Measurements from ENCODE around the gene SMYD3. TPM values are rescaled to one million over a fixed set of nuclear protein-coding genes. Genes with fewer than 3 reads are reported as not detected.

Gene SMYD3
- total and polyA plus RNA-seq, 9 of the 15 experiments (the other 6 are each of a cell fraction or from before 2014, with no cell fraction given): 128 to 440 (median 197) TPM

DNA sequence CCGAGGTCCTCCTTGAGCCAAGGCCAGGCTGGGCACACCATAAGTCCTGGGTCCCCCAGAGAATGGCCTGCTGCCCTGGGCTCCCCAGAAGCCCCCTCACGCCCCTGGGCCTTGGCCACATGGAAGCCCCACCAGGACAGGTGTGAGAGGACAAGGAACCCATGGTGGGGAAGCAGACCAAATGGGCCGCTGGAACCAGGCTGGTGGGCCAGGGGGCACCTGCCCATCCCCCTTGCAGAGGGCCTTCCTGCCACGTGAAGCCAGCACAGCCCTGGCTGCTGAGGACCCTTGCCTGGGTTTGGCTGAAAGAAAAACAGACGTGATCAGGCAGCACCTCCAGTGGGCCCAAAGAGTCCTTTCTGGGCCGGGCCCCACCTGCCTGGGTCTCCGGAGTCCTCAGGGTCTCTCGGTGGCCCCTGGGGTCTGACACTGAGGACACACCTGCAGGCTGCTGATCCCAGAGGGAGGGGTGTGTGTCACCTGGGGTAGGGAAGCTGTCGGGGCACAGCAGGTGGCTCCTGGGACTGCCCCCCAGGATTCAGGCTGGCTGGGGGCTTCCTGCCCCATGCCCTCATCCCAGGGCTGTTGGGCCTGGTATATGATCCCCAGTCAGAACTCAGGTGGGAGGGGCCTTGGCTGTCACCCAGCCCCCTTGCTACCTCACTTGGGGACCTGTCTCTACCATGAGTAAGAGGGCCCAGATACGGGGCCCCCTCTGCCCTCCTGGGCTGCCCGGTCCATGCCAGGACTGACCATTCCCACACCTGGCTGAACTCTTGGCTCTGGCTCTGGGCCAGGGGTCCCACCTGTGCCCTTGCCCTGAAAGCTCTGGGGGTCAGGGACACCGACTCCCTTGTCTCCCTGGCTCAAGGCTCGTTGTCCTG lies 3.3 kb upstream of the SMYD3 start:
- ATAC-seq (no peak), FAIRE-seq (no peak), DNase-seq (ENCODE audit: extremely low read depth in 1 of 4, low spot score in 3 of 4) (no peak)
- intact Hi-C loops (cut with micrococcal nuclease) (no loop called here), in situ Hi-C loops (cut with MboI) (no loop called here)
- Histone ChIP-seq H3K27me3 (ENCODE audit: control insufficient read depth in 2 of 2, insufficient read depth in 2 of 2, low read length in 2 of 2) (no peaks in the 10 kb centered on the region), H3K4me3 (no peak overlapping the region), H2AFZ (ENCODE audit: low read depth, low read length) (no peak overlapping the region), H3K4me1 (replicated peaks in 1 of 2; ENCODE audit: control insufficient read depth in 2 of 2, insufficient read depth in 2 of 2, low read length in 2 of 2) (peaks cover 9 to 35% of the 10 kb centered on the region in 2 experiments; a peak in 4 of 5 replicates), H3K36me3 (ENCODE audit: control insufficient read depth, insufficient read depth, low read length) (no peaks in the 10 kb centered on the region), H3K9me3 (replicated peaks; ENCODE audit: control insufficient read depth, insufficient read depth, low read depth, low read length) (peaks cover 10% of the 10 kb centered on the region), H3K4me2 (ENCODE audit: insufficient read depth, low read length) (no peak overlapping the region), H3K79me2 (ENCODE audit: control insufficient read depth, insufficient read depth, low read length) (peaks cover 10% of the 10 kb centered on the region), H3K27ac (ENCODE audit: extremely low read depth, low read depth, low read length) (no peak overlapping the region), H4K20me1 (replicated peaks; ENCODE audit: control insufficient read depth, insufficient read depth, low read length) (no peaks in the 10 kb centered on the region), H3K9me1 (ENCODE audit: control insufficient read depth, insufficient read depth, low read length) (no peaks in the 10 kb centered on the region), H3K9ac (ENCODE audit: insufficient read depth in 1 of 2, low read depth in 2 of 2, low read length in 2 of 2) (no peak overlapping the region)
- no peak for TF ChIP-seq TEAD2 (tag; IDR thresholded peaks at IDR 0.05)
- TF ChIP-seq JUND (IDR thresholded peaks at IDR 0.05; ENCODE audit: borderline replicate concordance, low read depth, low read length): no peak
- no peak for TF ChIP-seq JUND (tag; IDR thresholded peaks at IDR 0.05; ENCODE audit: borderline replicate concordance, low read depth, low read length)
- no peak for TF ChIP-seq CHD4 (IDR thresholded peaks at IDR 0.05; ENCODE audit: insufficient read depth, insufficient replicate concordance, low read depth, low read length, poor library complexity, severe bottlenecking)
- no peak for TF ChIP-seq ZNF76 (CRISPR knock-in tag; IDR thresholded peaks at IDR 0.05; ENCODE audit: borderline replicate concordance)
- TF ChIP-seq DPF2 (IDR thresholded peaks at IDR 0.05): no peak
- TF ChIP-seq ZNF764 (CRISPR knock-in tag; IDR thresholded peaks at IDR 0.05; ENCODE audit: low read depth): no peak
- no peak for TF ChIP-seq PTRF (tag; IDR thresholded peaks at IDR 0.05)
- no peak for TF ChIP-seq ZNF224 (CRISPR knock-in tag; IDR thresholded peaks at IDR 0.05)
- no peak for TF ChIP-seq PURB (CRISPR knock-in tag; IDR thresholded peaks at IDR 0.05; ENCODE audit: low read depth)
- WGBS (ENCODE audit: insufficient coverage, low coverage, missing lambda C conversion rate): 36% methylated on average over 12 of the region's 13 CpGs
- CTCF ChIA-PET (ENCODE audit: low intra/inter-chr PET ratio): no interaction called here
- POLR2A ChIA-PET: no interaction called here
- no TSS peak for BruUV-seq (replicated peaks)

All from K562 (cell line).